Sigmoid colon (tissue), 4 donors: ENCODE measurements around the gene CYP1A1.

Source experiments
- CTCF ChIP-seq, 4 experiments: fragments of 450-650 bp in 3 of 4; fragments of 200-600 bp in 1 of 4; IDR thresholded peaks; one replicate each; pipeline ENCODE4 v1.5.1; 2016 to 2019; ENCODE audit warnings: antibody characterized with exemption in 4 of 4, mild to moderate bottlenecking in 3 of 4, moderate library complexity in 2 of 4
- POLR2A ChIP-seq, 2 donors: fragments of 450-650 bp; IDR thresholded peaks; one replicate each; pipeline ENCODE4 v1.6.1; 2016; ENCODE audit warnings: antibody characterized with exemption in 2 of 2, mild to moderate bottlenecking in 2 of 2, moderate library complexity in 2 of 2
- POLR2AphosphoS5 ChIP-seq, 4 donors: sonication (generic); formaldehyde crosslinking; IDR thresholded peaks; one replicate each; pipeline ENCODE4 v1.6.1; 2017; ENCODE audit warnings: antibody characterized with exemption in 4 of 4

- TF ChIP-seq CTCF (IDR thresholded peaks at IDR 0.05) (no peak), POLR2A (IDR thresholded peaks at IDR 0.05) (no peak), POLR2AphosphoS5 (IDR thresholded peaks at IDR 0.05) (no peak)
These were observed 26.7 kb upstream of the CYP1A1 start for GRCh38 chr15:74752011-74752410.
